OCI-LY7 (cell line): ENCODE results near the gene KCNIP4. TPM values are rescaled to one million over a fixed set of nuclear protein-coding genes. Genes with fewer than 3 reads are reported as not detected.

Source experiments
- BruUV-seq: library from RNA; stranded (reverse); fragments of 400-500 nt; replicated peaks from 2 replicates; lab custom pipeline; 2021; lab: Mats Ljungman, UMichigan
- CTCF ChIA-PET: fragments of 300-600 bp; sonication (Branson Sonifier 250); formaldehyde crosslinking; loops from one replicate; lab custom pipeline; 2022; ENCODE audit warnings: antibody characterized with exemption; ENCODE audit not compliant: unreplicated experiment; lab: Charles Lee
- POLR2A ChIA-PET: fragments of 300-600 bp; sonication (Branson Sonifier 250); formaldehyde crosslinking; loops from one replicate; lab custom pipeline; 2022; ENCODE audit warnings: antibody characterized with exemption; lab: Charles Lee
- DNase-seq: peaks from one replicate; pipeline ENCODE4 v3.0.0-alpha.2; 2015; ENCODE audit warnings: low spot score
- H2AFZ ChIP-seq: fragments of 200-600 bp; sonication (generic), shearing (Covaris generic); 2 replicates; pipeline ENCODE4 v1.6.1; 2014; ENCODE audit warnings: mild to moderate bottlenecking, antibody characterized with exemption, low read length, moderate library complexity
- H3K27ac ChIP-seq: fragments of 200-600 bp; sonication (generic); 2 replicates; pipeline ENCODE4 v1.5.1; 2014; ENCODE audit warnings: mixed run types, low read depth, mild to moderate bottlenecking, moderate library complexity, low read length, inconsistent platforms; ENCODE audit not compliant: poor library complexity, severe bottlenecking
- H3K36me3 ChIP-seq: fragments of 200-600 bp; sonication (generic); 2 replicates; pipeline ENCODE4 v1.6.1; 2014; ENCODE audit warnings: mild to moderate bottlenecking, antibody characterized with exemption, low read length, moderate library complexity, mixed read lengths; ENCODE audit not compliant: insufficient read depth
- H3K4me1 ChIP-seq: fragments of 200-600 bp; sonication (generic); 2 replicates; pipeline ENCODE4 v1.5.1; 2014; ENCODE audit warnings: mild to moderate bottlenecking, low read length; ENCODE audit not compliant: insufficient read depth, poor library complexity, severe bottlenecking
- H3K4me2 ChIP-seq: fragments of 200-600 bp; sonication (generic); 2 replicates; pipeline ENCODE4 v1.6.1; 2014; ENCODE audit warnings: mild to moderate bottlenecking, low read length
- H3K4me3 ChIP-seq: fragments of 200-600 bp; sonication (generic); 2 replicates; pipeline ENCODE4 v1.5.1; 2014; ENCODE audit warnings: mild to moderate bottlenecking, low read depth, low read length; ENCODE audit not compliant: poor library complexity, severe bottlenecking
- H3K79me2 ChIP-seq: fragments of 200-600 bp; sonication (generic); 2 replicates; pipeline ENCODE4 v1.6.1; 2016; ENCODE audit warnings: low read depth, mild to moderate bottlenecking, low read length, moderate library complexity, mixed read lengths; ENCODE audit not compliant: insufficient read depth
- H3K9me2 ChIP-seq: fragments of 200-600 bp; sonication (generic); 2 replicates; pipeline ENCODE4 v1.6.1; 2016; ENCODE audit warnings: mild to moderate bottlenecking, low read length, mixed read lengths; ENCODE audit not compliant: insufficient read depth
- H3K9me3 ChIP-seq: fragments of 200-600 bp; sonication (generic); 2 replicates; pipeline ENCODE4 v1.6.1; 2014; ENCODE audit warnings: mild to moderate bottlenecking, mixed run types, low read length, mixed read lengths
- H4K20me1 ChIP-seq: fragments of 200-600 bp; sonication (generic); 2 replicates; pipeline ENCODE4 v1.6.1; 2014; ENCODE audit warnings: mild to moderate bottlenecking, antibody characterized with exemption, low read length, moderate library complexity, mixed read lengths; ENCODE audit not compliant: insufficient read depth
- EZH2phosphoT487 ChIP-seq: fragments of 200-600 bp; sonication (generic); IDR thresholded peaks from 2 replicates; pipeline ENCODE4 v1.6.1; 2018; ENCODE audit warnings: low read depth, borderline replicate concordance, mild to moderate bottlenecking, mixed run types, antibody characterized with exemption, low read length, moderate library complexity, mixed read lengths
- intact Hi-C: fragments of 100-400 bp; cut with micrococcal nuclease; formaldehyde crosslinking; loops from one replicate; pipeline ENCODE4 v1.10.0; 2022; ENCODE audit not compliant: unreplicated experiment
- total RNA-seq, 2 experiments: library from RNA; depleted of rRNA in 1 of 2; stranded (reverse); fragments of >200 nt in 1 of 2; shearing (Covaris generic) in 1 of 2; gene quantifications; 2 replicates each; pipeline ENCODE4 v1.2.3, GENCODE V29; 2014 to 2022
- TF ChIP-seq, protein P1 (sequence below): fragments of 200-600 bp; sonication (generic); conservative IDR thresholded peaks from 2 replicates; pipeline ENCODE4 v1.5.1; 2014; ENCODE audit warnings: mild to moderate bottlenecking, antibody characterized with exemption, low read length, moderate library complexity, mixed read lengths

The KCNIP4 gene
- total RNA-seq, 2 experiments from 2014 or later: not detected

DNA sequence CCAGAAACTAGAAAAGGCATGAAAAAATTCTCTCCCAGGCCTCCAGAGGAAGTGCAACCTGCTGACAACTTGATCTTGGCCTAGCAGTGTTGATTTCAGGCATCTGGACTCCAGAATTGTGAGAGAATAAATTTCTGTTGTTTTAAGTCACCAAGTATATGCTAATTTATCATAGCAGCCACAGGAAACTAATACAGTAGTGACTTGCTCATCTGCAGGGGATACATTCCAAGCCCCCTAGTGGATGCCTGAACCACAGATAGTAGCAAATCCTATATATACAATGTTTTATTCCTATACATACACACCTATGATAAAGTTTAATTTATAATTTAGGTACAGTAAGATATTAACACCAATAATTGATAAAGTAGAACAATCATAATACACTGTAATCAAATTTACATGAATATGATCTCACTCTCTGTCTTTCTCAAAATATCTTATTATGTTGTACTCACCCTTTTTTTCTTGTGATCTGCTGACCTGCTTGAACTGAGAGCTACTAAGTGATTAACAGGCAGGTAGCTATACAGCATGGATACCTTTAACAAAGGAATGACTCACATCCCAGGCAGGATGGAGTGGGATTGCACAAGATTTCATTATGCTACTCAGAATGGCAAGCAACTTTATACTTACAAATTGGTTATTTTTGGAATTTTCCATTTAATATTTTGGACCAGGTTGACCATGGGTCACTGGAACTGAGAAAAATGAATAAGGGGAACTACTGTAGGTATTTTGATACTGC lies 501.1 kb downstream of the KCNIP4 start:
- no peaks in the 10 kb centered on the region for H3K4me1 ChIP-seq
- no TSS peak for BruUV-seq
- intact Hi-C loops: no loop called here
- H3K9me2 ChIP-seq: no peaks in the 10 kb centered on the region
- TF ChIP-seq, protein P1, sequence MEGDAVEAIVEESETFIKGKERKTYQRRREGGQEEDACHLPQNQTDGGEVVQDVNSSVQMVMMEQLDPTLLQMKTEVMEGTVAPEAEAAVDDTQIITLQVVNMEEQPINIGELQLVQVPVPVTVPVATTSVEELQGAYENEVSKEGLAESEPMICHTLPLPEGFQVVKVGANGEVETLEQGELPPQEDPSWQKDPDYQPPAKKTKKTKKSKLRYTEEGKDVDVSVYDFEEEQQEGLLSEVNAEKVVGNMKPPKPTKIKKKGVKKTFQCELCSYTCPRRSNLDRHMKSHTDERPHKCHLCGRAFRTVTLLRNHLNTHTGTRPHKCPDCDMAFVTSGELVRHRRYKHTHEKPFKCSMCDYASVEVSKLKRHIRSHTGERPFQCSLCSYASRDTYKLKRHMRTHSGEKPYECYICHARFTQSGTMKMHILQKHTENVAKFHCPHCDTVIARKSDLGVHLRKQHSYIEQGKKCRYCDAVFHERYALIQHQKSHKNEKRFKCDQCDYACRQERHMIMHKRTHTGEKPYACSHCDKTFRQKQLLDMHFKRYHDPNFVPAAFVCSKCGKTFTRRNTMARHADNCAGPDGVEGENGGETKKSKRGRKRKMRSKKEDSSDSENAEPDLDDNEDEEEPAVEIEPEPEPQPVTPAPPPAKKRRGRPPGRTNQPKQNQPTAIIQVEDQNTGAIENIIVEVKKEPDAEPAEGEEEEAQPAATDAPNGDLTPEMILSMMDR: no peak; the same call in 1 of the 2 replicates
- no peak for TF ChIP-seq EZH2phosphoT487
- H3K4me2 ChIP-seq: no peak overlapping the region
- no peaks in the 10 kb centered on the region for H3K79me2 ChIP-seq
- CTCF ChIA-PET: no interaction called here
- no peak overlapping the region for H3K4me3 ChIP-seq
- H2AFZ ChIP-seq: no peak overlapping the region
- H3K27ac ChIP-seq: no peak overlapping the region
- H4K20me1 ChIP-seq: no peaks in the 10 kb centered on the region
- H3K36me3 ChIP-seq: no peaks in the 10 kb centered on the region
- DNase-seq: no peak
- H3K9me3 ChIP-seq: no peaks in the 10 kb centered on the region
- POLR2A ChIA-PET: interaction anchor here (0.7 kb wide), 1 partner anchor 69 kb away, joined by 3 read pairs; no protein-coding TSS in a partner anchor

DNA sequence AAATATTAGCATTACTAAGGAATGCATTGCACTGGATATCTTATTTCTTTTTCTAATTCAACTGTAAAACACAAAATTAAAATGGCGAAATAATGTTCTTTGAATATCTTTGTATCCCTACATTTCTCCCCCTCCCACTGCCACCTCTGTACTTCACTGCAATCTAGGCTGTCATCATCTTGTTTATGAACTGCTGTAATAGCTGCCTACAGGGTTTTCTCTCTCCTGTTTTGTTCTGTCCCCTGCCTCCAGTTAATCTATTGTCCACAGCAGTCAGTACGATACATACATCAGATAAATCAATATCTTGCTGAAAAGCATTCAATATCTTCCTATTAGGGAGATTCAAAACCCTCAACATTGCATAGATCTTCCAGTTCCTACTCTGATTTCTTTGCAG lies 528.4 kb downstream of the KCNIP4 start:
- Histone ChIP-seq H3K27ac (no peak overlapping the region), H3K4me3 (no peak overlapping the region), H2AFZ (no peak overlapping the region), H4K20me1 (no peaks in the 10 kb centered on the region), H3K79me2 (no peaks in the 10 kb centered on the region), H3K9me2 (no peaks in the 10 kb centered on the region), H3K4me1 (no peaks in the 10 kb centered on the region), H3K4me2 (no peak overlapping the region), H3K9me3 (no peaks in the 10 kb centered on the region), H3K36me3 (no peaks in the 10 kb centered on the region)
- BruUV-seq: no TSS peak
- TF ChIP-seq EZH2phosphoT487: no peak
- TF ChIP-seq, protein P1: no peak
- POLR2A ChIA-PET: no interaction called here
- intact Hi-C loops: no loop called here
- DNase-seq: no peak
- CTCF ChIA-PET: no interaction called here

DNA sequence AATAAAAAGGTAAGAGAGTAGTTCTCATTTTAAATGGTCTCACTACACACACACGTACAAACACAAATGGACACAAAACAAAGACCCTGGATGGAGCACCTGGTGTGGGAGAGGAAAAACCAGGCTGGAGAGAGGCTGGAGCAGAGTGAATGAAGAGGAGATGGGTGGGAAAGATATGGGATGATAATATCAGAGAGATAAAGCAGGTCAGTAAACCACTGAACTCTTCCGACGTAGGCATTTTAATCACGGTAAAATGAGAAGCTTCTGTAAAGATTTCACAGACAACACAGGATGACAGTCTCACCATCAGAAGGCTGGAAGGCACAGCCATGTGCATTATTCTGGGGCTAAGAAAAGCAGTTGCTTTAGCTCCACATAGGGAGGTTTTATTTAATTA lies 532.8 kb downstream of the KCNIP4 start:
- no peak overlapping the region for H3K4me2 ChIP-seq
- no peaks in the 10 kb centered on the region for H3K36me3 ChIP-seq
- BruUV-seq: no TSS peak
- intact Hi-C loops: no loop called here
- TF ChIP-seq, protein P1: no peak
- no peak for TF ChIP-seq EZH2phosphoT487
- no peaks in the 10 kb centered on the region for H3K9me3 ChIP-seq
- H3K27ac ChIP-seq: no peak overlapping the region
- ChIA-PET POLR2A (interaction anchor here (0.5 kb wide), 1 partner anchor 59 kb away, joined by 4 read pairs; no protein-coding TSS in a partner anchor), CTCF (no interaction called here)
- H3K4me1 ChIP-seq: no peaks in the 10 kb centered on the region
- no peaks in the 10 kb centered on the region for H3K9me2 ChIP-seq
- DNase-seq: no peak
- H3K4me3 ChIP-seq: no peak overlapping the region
- H3K79me2 ChIP-seq: no peaks in the 10 kb centered on the region
- no peak overlapping the region for H2AFZ ChIP-seq
- no peaks in the 10 kb centered on the region for H4K20me1 ChIP-seq
